GM21528 (cell line): ENCODE data around the gene ZNF639.
"Not testable (repeated sequence)": the region's sequence is repeated elsewhere in the genome, so short reads cannot be mapped to it uniquely, and the experiment has no call there.

Experiments
- ATAC-seq: cut with Tn5 transposase; IDR thresholded peaks from one replicate; pipeline ENCODE4 v1.9.1; 2021; ENCODE audit warnings: mild to moderate bottlenecking, moderate library complexity; ENCODE audit not compliant: unreplicated experiment, low FRiP score

Gene ZNF639, protein sequence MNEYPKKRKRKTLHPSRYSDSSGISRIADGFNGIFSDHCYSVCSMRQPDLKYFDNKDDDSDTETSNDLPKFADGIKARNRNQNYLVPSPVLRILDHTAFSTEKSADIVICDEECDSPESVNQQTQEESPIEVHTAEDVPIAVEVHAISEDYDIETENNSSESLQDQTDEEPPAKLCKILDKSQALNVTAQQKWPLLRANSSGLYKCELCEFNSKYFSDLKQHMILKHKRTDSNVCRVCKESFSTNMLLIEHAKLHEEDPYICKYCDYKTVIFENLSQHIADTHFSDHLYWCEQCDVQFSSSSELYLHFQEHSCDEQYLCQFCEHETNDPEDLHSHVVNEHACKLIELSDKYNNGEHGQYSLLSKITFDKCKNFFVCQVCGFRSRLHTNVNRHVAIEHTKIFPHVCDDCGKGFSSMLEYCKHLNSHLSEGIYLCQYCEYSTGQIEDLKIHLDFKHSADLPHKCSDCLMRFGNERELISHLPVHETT

DNA sequence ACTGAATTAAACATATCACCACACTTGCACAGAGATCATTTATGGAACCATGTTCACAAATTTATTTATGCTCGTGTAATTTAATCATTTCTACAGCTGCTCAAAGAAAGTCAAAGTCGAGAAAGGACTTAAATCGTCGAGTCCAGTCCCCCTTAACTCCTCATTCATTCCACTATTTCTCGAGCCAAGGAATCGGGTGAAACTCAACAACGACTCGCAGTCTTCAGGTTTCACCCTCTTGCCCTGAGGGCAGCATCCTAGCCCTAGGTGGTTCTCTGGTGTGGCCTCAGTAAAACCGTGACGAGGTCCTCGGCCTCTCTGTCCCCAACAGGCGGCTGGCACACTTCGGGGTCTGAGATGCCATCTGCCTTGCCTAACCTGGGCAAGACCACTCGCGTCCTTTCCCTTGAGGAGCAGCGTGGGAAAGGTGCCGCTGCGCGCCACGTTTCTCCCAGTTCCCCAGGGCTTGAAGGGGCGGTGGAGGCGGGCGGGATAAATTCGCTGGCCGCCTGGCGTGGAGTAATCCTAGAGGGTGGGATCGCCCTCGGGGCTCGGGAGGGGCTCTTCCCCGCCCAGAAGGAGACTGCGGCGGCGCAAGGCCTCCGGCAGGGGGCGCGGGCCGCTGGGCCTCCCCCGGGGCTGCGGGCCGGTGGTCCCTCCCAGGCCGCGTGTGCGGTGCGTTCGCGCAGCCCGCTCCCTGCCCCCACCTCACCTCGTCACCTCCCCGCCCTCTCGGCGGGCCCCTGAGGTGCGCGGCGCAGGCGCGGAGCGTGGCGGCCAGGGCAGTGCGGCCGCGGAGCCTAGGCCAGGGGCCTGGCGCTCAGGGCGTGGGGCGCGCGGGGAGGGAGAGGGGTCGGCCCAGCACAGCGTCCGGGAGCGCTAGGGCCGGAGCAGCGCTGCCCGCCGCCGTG is at the start of gene ZNF639:
Gene ZNF639, plus strand, starts transcription at position 746 of the 911 bp plus-strand sequence. CDS start 5,263 bp downstream, outside the sequence.
- ATAC-seq, result peak; percentile 77

DNA sequence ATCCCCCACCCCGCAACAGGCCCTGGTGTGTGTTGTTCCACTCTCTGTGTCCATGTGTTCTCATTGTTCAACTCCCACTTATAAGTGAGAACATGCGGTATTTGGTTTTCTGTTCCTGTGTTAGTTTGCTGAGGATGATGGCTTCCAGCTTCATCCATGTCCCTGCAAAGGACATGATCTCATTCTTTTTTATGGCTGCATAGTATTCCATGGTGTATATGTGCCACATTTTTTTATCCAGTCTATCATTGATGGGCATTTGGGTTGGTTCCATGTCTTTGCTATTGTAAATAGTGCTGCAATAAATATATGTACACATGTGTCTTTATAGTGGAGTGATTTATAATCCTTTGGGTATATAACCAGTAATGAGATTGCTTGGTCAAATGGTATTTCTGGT is 48.4 kb upstream of the ZNF639 start:
- not testable (repeated sequence) for ATAC-seq

DNA sequence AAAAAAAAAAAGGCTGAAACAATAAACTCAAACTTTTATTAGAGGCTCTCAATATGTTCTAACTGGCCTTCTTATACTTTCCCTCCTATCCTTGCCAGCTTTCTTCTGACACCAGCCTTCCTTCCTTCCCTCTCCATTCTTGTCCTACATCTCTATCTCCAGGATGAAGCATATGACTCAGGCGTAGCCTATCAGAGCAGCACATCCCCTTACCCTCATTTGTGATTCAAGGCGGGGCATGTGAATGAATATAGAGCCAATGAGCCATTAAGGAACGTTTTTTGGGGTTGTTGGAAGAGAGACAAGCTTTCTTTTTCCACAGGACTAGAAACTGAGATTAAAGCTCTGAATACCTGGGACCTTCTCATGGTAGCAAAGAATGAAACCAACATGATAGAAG is 46.8 kb upstream of the ZNF639 start:
- no peak for ATAC-seq

DNA sequence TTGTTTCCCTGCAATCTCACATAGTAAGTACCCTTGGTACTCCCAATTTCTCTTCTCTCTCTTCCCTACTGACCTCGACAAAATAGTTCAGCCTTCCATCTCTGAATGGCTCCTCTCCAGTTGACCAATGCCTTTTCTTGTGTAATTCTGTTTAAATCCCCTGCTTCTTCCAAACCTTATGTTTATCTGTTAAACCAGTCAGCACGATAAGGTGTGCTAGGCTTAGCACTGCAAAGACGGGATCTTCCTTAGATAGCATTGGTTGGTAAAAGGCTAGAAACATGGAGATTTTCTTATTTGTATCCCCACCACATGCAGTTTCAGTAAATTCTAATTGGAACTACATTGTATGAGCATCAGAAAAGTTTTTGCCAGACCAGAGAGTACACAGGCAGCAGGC is 46.1 kb upstream of the ZNF639 start:
- ATAC-seq, result no peak

DNA sequence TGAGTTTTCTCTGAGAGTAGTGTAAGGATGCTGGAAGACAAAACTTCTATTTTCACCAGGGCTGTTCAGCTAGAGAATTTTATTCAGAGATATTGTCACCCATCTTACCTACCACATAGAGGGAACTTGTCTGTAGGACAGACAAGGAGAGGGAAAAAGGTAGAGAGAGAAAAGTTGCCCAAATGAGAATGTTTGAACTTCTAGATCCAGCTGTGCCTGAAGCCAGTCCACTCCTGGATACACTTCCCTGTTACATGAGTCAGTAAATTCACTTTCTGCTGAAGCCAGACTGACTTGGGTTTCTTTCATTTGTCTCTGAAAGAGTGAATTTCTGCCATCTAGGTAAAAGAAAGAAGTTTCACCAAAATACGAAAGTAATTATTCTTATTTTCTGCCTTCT is 44.7 kb upstream of the ZNF639 start:
- ATAC-seq, result no peak

DNA sequence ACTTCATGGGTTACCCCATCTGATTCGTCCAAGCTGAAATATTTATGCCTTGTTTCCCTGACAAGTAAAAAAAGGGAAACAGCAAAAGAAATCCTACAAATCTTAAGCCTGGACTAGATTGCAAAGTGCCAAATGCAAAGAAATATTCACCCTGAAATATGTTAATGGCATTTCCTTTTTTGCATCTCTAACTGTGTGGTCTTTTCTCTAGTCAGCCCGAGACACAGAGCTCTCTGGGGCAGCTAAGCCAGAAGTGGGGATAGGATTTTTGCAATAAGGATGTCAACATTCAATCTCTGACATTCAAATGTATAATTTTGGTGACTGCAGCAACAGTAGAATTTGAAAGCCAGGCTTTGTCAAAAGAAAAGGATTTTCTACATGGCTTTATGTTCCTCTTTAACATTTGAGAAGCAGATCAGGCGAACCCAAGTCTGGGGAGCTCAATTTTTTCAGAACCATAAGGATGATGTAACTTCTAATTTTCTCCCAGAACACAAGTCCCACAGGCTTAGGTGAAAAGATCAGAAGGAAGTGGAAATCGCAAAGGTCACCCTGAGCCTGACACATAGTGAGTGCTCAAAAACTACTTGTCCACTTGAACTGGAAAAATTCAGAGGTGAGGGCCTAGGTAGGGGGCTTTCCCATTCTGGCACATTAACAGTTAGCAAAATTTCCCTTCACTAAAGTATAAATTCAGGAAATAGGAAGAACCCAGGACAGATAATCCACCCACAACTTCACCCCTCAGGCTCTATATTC is 43.7 kb upstream of the ZNF639 start:
- ATAC-seq, result no peak

DNA sequence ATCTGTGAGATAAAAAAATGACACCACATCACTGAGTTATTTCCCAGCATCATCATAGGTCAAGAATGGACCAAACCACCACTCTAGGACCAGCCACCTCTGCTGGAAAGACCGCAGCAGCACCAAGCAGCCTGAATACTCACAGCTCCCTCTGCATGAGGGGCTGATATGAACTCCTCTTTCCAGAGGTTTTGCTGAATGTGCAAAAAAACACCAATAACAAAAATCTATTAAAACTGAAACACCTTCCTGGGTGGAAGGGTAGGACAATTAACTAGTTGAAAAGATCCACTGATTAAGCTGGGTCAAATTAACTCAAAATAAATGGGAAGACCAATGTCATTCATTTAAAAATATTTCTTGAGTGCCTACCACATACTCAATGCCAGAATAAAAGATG is 43.0 kb upstream of the ZNF639 start:
- no peak for ATAC-seq

DNA sequence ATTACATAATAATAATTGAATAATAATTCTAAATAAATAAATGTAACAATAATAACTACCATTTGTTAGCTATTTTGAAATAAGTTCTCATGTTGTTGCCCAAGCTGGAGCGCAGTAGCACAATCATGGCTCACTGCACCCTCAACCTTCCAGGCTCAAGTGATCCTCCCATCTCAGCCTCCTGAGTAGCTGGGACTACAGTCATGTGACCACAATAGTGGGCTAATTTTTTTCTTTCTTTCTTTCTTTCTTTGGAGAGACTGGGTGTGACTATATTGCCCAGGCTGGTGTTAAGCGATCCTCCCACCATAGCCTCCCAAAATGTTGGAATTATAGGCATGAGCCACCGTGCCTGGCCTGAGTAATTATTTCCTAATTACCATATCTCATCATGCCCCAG is 41.0 kb upstream of the ZNF639 start:
- no peak for ATAC-seq

DNA sequence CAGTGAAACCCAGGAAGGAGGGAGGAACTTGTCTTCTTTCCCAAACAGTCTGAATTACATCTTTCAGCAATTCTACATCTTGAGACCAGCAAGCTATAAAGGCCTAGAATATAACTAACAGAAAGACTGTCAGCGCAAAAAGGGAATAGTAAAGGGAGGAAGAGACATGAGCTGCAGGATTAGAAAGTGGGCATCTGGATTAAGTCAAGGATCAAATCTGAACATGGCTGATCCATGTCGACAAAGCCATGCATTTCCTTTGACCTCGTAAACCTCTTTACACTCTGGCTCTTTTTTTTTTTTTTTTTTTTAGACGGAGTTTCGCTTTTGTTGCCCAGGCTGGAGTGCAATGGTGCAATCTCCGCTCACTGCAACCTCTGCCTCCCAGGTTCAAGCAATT is 36.5 kb upstream of the ZNF639 start:
- no peak for ATAC-seq

DNA sequence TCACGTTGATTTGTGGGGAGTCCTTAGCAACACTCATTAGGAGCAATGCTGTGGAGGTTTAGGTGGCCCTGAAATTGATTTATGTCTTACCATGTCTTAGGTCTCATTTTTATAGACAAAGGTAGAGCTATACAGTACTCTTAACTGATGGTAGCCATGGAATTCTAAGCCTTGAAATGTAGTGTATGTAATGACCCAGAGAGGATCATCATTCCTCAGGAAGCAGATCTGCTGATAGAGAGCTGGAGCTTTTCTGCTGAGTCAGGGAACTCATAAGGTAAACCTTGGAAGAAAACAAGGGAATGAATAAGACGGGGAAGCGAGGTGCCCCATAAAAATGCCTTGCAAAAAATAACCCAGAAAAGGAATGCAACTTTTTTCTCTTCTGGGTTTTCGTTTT is 34.0 kb upstream of the ZNF639 start:
- ATAC-seq, result no peak

DNA sequence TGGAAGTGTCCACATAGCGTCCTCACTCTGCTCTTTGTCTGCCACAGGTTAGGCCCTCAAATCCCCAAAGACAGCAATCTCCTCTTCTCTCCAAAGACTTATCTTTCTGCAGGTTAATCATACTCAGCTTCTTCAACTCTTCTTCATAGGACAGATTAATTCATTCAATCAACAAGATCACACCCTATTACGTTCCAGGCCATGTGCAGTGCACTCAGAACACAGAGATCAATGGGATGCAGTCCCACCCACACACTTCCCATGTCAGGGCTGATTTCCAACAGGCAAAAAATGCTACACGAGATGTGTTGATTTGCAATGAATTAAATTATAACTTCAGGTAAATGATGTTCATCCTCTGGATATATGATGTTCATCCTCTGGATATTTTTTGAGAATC is 33.5 kb upstream of the ZNF639 start:
- ATAC-seq, result no peak

DNA sequence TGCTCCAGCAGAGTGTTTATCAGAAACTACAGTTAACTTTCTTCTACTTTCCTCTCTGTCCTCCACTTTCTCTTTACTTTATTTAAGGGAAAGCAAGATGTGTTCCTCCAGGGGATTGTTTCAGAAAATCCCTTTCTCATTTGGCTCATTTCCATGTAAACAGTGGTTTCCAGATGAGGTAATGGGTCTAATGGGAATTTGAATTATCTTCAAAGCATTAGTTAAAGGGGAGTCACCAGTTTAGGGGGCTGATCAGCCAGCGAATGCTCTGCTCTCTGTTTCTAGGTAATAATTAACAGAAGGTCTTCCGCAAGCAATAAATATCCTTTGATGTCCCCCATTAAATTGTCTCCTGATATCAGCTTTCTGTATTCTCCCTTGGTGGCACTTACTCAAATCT is 30.4 kb upstream of the ZNF639 start:
- no peak for ATAC-seq

DNA sequence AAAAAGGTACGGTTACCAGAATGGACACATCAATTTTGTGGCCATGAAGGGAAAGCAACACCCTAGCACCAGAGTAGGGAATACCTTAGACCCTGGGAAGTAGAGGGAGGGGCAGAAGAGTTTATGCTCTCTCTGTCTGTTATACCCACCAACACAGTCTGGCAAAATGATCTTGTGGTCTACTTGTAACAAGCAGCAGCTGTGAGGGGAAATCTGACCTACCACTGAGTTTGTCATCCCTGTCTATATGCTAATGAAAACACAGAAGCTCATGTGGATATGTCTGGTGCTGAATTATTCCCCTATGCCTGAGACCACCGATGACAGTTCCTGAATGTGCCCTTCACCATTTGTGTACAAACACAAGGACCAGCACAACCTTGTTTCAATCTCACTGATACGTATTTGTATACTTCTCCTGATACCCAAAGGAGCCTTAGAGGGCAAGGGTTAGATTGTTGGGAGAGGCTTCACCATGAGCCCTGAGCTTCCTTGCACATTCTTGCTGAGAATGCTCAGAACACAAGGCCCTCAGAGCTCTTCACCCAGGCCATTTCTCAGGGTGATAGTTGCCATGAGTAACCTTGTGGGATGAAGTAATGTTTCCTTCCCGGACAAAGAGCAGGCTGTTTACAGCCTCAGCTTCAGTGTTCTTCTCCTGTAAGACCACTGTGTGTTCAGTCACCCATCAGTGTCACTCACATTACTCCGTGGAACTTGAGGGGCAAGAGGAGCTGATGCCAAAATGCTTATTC is 24.7 kb upstream of the ZNF639 start:
- ATAC-seq, result no peak

DNA sequence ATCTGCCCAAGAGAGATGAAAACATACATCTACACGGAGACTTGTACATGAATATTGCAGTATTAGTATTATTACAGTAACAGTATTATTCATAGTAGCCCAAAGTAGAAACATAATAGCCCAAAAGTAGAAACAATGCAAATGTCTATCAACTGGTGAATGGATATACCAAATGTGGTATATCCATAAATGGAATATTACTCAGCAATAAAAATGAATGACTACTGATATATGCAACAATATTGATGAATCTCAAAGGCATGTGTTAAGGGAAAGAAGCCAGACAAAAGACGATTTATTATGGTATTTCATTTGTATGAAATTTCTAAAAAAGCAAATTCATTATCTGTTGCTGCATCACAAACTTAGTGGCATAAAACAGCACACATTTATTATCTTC is 23.5 kb upstream of the ZNF639 start:
- ATAC-seq, result no peak

DNA sequence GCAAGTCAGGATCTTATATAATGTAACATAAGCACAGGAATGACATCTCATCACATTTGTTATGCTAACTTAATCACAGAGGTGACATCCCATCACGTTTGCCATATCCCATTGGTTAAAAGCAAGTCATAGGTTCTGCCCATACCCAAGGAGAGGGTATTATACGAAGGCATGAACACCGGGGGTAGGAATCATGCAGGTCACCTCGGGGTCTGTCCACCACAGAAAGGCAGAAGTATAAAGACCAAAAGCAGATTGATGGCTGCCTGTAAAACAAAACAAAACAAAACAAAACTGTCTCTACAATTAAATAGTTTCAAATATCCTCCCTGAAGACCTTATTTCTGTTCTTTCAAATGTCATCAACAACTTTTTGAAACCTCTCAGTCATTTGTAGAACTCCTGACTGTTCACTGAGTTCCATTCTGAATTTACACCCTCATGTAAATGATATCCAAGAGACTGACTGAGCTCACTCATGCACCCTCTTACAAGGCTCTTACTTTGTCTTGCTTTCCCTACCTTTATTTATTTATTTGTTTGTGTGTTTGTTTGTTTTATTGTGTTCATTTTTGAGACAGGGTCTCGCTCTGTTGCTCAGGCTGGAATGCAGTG is 22.7 kb upstream of the ZNF639 start:
- ATAC-seq, result no peak

DNA sequence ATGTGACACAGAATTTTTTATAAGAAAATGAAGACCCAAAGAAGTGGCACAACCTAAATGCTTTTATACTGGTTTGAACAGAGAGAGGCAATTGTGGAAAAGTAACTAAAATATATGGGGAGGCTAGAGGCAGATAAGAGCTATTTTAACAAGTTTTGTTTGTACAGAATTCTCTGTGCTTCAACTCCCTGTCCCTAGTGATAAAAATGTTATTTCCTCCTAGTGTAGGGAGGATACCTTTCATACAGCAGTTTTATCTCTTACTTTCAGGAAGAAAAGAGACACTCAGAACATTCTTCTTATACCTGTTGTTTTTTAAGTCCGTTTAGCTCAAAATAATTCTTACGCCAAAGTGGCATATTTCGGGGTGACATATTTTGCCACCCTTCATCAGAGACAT is 21.2 kb upstream of the ZNF639 start:
- ATAC-seq, result no peak

DNA sequence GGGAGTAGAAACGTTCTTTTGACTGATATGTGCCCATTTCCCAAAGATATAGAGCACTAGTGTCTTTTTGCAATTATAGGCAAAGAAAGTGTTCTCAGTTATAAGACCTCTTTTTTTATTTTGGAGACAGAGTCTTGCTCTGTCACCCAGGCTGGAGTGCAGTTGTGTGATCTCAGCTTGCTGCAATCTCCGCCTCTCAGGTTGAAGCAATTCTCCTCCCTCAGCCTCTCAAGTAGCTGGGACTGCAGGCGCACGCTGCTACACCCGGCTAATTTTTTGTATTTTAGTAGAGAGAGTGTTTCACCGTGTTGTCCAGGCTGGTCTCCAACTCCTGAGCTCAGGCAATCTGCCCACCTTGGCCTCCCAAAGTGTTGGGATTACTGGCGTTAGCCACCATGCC is 20.7 kb upstream of the ZNF639 start:
- ATAC-seq, result no peak

DNA sequence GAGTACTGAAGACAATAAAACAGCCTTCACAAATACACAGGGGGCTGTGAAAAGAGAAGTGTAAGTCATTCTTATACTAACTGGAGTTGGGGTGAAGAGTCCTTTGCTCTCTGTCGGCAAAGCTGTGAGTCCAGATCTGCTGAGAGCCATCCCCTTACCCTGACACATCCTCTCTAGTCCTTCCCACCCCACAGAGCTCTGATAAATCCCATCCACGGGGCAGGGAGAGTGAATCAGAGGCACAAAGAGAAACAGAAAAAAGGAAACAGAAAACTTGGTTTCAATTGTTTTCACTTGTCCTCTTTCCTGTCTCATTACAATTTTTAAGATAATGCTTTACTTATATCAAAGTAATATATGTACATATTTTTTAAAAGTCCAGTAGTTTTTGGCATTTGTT is 18.2 kb upstream of the ZNF639 start:
- no peak for ATAC-seq

DNA sequence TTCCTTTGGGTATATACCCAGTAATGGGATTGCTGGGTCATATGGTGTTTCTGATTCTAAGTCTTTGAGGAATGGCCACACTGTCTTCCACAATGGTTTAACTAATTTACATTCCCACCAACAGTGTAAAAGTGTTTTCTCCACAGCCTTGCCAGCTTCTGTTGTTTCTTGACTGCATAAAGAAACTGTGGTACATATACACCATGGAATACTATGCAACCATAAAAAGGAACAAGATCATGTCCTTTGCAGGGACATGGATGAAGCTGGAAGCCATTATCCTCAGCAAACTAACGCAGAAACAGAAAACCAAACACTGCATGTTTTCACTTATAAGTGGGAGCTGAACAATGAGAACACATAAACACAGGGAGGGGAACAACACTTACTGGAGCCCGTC is 15.5 kb upstream of the ZNF639 start:
- ATAC-seq, result not testable (repeated sequence)

DNA sequence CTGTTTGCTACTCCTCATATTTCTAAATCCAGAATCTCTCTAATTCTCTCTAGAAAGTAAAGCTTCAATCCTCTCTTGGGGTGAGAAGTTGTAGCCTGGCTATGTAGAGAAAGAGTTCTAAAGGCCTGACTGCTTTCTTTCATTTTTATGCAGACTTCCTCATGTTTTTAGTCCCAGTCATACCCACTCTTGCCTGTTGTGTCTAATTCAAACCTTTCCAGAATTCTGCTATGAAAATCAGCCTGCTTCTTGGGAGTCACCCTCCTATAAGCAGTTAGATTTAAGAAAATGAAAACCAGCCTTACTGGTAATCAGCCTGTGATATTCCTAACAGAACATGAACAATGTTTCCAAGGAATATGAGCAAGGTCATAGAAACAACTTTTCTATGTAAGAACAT is 14.8 kb upstream of the ZNF639 start:
- ATAC-seq, result no peak
